Fibroblast of lung (primary cell): ENCODE data around the gene SCYL1. TPM values are rescaled to one million over a fixed set of nuclear protein-coding genes. Genes with fewer than 3 reads are reported as not detected.

ENCODE experiments used
- DNase-seq, 2 donors: peaks; one replicate each; pipeline versions ENCODE4 v3.0.0 to v3.0.0-alpha.2; 2010; ENCODE audit warnings: low read depth in 2 of 2
- H2AFZ ChIP-seq: 2 replicates; pipeline ENCODE4 v1.5.1; 2012; ENCODE audit warnings: low read length, control low read depth, inconsistent platforms
- H3K27ac ChIP-seq: 2 replicates; pipeline ENCODE4 v1.5.1; 2011; ENCODE audit warnings: low read length, control low read depth; ENCODE audit not compliant: insufficient read depth
- H3K27me3 ChIP-seq: 2 replicates; pipeline ENCODE4 v1.5.1; 2011; ENCODE audit warnings: mild to moderate bottlenecking, low read length; ENCODE audit not compliant: control insufficient read depth, insufficient read depth
- H3K36me3 ChIP-seq: 2 replicates; pipeline ENCODE4 v1.5.1; 2011; ENCODE audit warnings: low read length; ENCODE audit not compliant: control insufficient read depth, insufficient read depth
- H3K4me1 ChIP-seq: 2 replicates; pipeline ENCODE4 v1.5.1; 2011; ENCODE audit warnings: low read length; ENCODE audit not compliant: control insufficient read depth, insufficient read depth; ENCODE audit errors: extremely low read depth
- H3K4me2 ChIP-seq: 2 replicates; pipeline ENCODE4 v1.5.1; 2011; ENCODE audit warnings: low read length, control low read depth; ENCODE audit not compliant: insufficient read depth; ENCODE audit errors: extremely low read depth
- H3K4me3 ChIP-seq, 4 experiments: fragments of 200-600 bp in 1 of 4; sonication (generic) in 1 of 4; replicated peaks in 1 of 4; 2 replicates each; pipeline ENCODE4 v1.5.1; 2011 to 2016; ENCODE audit warnings: low read length in 4 of 4, low read depth in 3 of 4, mild to moderate bottlenecking in 3 of 4, control low read depth in 2 of 4, inconsistent platforms in 1 of 4, mixed read lengths in 1 of 4; ENCODE audit not compliant: insufficient read depth in 1 of 4; ENCODE audit errors: control extremely low read depth in 1 of 4
- H3K79me2 ChIP-seq: 2 replicates; pipeline ENCODE4 v1.5.1; 2012; ENCODE audit warnings: mild to moderate bottlenecking, low read length, inconsistent platforms; ENCODE audit not compliant: control insufficient read depth, insufficient read depth
- H3K9ac ChIP-seq: 2 replicates; pipeline ENCODE4 v1.5.1; 2011; ENCODE audit warnings: mild to moderate bottlenecking, low read length, control low read depth; ENCODE audit not compliant: insufficient read depth
- H3K9me3 ChIP-seq: 2 replicates; pipeline ENCODE4 v1.5.1; 2012; ENCODE audit warnings: low read depth, low read length; ENCODE audit not compliant: control insufficient read depth, insufficient read depth
- H4K20me1 ChIP-seq: 2 replicates; pipeline ENCODE4 v1.5.1; 2011; ENCODE audit warnings: low read length; ENCODE audit not compliant: control insufficient read depth, insufficient read depth; ENCODE audit errors: extremely low read depth
- EZH2 ChIP-seq: IDR thresholded peaks from 2 replicates; pipeline ENCODE4 v1.5.1; 2012; ENCODE audit warnings: low read length, control low read depth, mild to moderate bottlenecking; ENCODE audit errors: missing control alignments
- polyA plus RNA-seq, 2 donors: library from polyadenylated mRNA; depleted of rRNA in 1 of 2; stranded (reverse) in 1 of 2; unstranded in 1 of 2; fragments of >200 nt; gene quantifications; 2 replicates each; pipeline ENCODE4 v1.2.1, GENCODE V29; 2011 to 2012; ENCODE audit warnings: missing spikeins in 1 of 2
- total RNA-seq: library from RNA; depleted of rRNA; stranded (reverse); fragments of >200 nt; gene quantifications from 2 replicates; pipeline ENCODE4 v1.2.1, GENCODE V29; 2014
- TF ChIP-seq, protein P1 (sequence below), 2 donors: IDR thresholded peaks in 1 of 2; conservative IDR thresholded peaks in 1 of 2; 1 replicate in 1 of 2; 2 replicates in 1 of 2; pipeline ENCODE4 v1.5.1; 2011 to 2012; ENCODE audit warnings: low read length in 2 of 2, control low read depth in 1 of 2, inconsistent platforms in 1 of 2, low read depth in 1 of 2, mild to moderate bottlenecking in 1 of 2

The SCYL1 gene
- total and polyA plus RNA-seq, 2 donors (not counting 1 experiment from before 2014, with no cell fraction given) = 58.2 to 84.6 TPM

DNA sequence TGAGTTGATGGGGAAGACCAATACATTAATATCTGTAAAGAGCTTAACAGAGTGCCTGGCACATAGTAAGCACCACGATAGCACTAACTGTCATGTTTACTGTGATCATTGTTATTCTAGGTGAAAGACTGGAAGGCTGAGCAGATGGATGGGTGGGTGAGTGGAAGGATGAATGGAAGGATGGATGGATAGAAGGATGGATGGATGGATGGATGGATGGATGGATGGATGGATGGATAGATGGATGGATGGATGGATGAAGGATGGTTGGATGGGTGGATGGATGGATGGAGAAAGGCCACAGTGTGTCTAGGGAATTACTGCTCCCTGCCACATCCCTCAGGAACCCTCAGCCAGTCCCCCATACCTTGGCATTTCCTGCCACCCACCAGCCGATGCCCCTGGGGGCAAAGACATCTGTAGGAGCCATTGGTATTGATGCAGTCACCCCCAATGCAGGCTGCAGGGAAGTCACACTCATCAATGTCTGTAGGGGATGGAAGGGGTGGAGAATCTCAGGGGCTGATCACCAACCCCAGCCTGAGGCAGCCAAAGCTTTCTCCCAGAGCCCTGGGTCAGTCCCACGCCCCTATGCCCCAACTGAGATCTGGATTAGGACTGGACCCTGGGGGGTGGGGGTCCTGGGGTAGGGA, 18.0 kb downstream of the SCYL1 start:
- Histone ChIP-seq H2AFZ (no peak overlapping the region), H3K9me3 (no peaks in the 10 kb centered on the region), H3K9ac (no peak overlapping the region), H3K79me2 (no peaks in the 10 kb centered on the region), H3K36me3 (peaks cover 33% of the 10 kb centered on the region), H3K4me2 (no peak overlapping the region), H4K20me1 (no peaks in the 10 kb centered on the region), H3K4me1 (peaks cover 8% of the 10 kb centered on the region), H3K27me3 (no peaks in the 10 kb centered on the region), H3K27ac (no peak overlapping the region), H3K4me3 (no peak overlapping the region)
- DNase-seq = no peak
- TF ChIP-seq EZH2 = no peak
- TF ChIP-seq, protein P1, sequence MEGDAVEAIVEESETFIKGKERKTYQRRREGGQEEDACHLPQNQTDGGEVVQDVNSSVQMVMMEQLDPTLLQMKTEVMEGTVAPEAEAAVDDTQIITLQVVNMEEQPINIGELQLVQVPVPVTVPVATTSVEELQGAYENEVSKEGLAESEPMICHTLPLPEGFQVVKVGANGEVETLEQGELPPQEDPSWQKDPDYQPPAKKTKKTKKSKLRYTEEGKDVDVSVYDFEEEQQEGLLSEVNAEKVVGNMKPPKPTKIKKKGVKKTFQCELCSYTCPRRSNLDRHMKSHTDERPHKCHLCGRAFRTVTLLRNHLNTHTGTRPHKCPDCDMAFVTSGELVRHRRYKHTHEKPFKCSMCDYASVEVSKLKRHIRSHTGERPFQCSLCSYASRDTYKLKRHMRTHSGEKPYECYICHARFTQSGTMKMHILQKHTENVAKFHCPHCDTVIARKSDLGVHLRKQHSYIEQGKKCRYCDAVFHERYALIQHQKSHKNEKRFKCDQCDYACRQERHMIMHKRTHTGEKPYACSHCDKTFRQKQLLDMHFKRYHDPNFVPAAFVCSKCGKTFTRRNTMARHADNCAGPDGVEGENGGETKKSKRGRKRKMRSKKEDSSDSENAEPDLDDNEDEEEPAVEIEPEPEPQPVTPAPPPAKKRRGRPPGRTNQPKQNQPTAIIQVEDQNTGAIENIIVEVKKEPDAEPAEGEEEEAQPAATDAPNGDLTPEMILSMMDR (conservative IDR thresholded peaks at IDR 0.05 in 1 of 2, IDR thresholded peaks at IDR 0.05 in 1 of 2; ENCODE audit: low read depth in 1 of 2, low read length in 2 of 2) = no peak

DNA sequence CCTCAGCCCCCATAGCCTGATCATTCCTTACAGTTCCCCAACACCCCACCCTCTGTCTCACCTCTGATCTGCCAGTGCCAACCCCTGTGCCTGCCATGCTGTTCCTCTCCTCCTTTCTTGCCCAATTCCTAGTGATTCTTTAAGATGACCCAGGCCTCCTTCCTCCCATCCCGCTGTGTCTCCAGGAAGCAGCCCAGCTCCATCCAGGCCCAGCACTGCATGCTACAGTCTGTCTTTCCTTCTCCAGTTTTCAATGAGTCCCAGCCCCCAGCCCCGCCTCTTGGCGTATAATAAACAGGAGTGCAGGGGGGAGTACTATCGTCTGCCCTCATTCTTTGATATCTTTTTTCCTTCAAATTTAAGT, 21.0 kb downstream of the SCYL1 start:
- TF ChIP-seq, protein P1 (conservative IDR thresholded peaks at IDR 0.05 in 1 of 2, IDR thresholded peaks at IDR 0.05 in 1 of 2; ENCODE audit: low read depth in 1 of 2, low read length in 2 of 2) = no peak
- no peak for TF ChIP-seq EZH2
- DNase-seq = no peak
- Histone ChIP-seq H3K9me3 (no peaks in the 10 kb centered on the region), H3K9ac (no peak overlapping the region), H3K27ac (no peak overlapping the region), H3K4me1 (peaks cover 6% of the 10 kb centered on the region), H2AFZ (no peak overlapping the region), H3K36me3 (peaks cover 20% of the 10 kb centered on the region), H4K20me1 (no peaks in the 10 kb centered on the region), H3K4me3 (no peak overlapping the region), H3K79me2 (no peaks in the 10 kb centered on the region), H3K27me3 (no peaks in the 10 kb centered on the region), H3K4me2 (no peak overlapping the region)

DNA sequence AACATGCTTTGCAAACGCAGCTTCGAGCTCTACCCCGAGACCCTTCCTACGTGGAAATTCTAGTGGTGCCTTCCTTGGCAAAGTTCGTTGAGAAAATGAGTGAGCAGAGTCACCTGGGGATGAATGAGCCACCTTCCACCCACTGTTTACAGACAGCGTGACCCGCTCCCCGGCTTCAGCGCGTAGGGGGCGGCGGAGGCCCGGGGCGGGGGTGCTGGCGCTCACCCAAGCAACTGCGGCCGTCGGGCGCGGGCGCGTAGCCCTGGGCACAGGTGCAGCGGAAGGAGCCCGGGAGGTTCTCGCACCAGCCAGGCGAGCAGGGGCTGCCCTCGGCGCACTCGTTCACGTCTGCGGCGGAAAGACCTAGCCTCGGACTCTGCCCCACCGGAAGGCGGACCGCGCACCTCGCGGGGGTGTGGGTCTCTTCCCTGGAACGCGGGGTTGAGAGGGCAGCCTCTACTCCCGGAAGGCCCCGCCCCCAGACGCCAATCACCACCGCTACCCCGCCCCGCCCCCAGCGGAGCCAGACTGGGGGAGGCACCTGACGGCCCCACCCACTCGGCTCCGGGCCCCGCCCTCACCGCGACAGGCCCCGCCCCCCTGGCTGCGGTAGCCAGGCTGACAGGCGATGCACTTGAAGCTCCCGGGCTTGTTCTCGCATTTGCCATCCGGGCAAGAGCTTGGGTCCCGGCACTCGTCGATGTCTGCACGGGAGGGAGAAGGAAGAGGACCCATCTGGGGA, 21.5 kb downstream of the SCYL1 start:
- Histone ChIP-seq H2AFZ (no peak overlapping the region), H3K79me2 (no peaks in the 10 kb centered on the region), H4K20me1 (no peaks in the 10 kb centered on the region), H3K4me3 (no peak overlapping the region), H3K27ac (no peak overlapping the region), H3K36me3 (peaks cover 20% of the 10 kb centered on the region), H3K9ac (no peak overlapping the region), H3K9me3 (no peaks in the 10 kb centered on the region), H3K4me2 (no peak overlapping the region), H3K27me3 (no peaks in the 10 kb centered on the region), H3K4me1 (peaks cover under 1% of the 10 kb centered on the region)
- DNase-seq = no peak
- TF ChIP-seq, protein P1 (conservative IDR thresholded peaks at IDR 0.05 in 1 of 2, IDR thresholded peaks at IDR 0.05 in 1 of 2; ENCODE audit: low read depth in 1 of 2, low read length in 2 of 2) = no peak
- no peak for TF ChIP-seq EZH2
